Measurements from ENCODE around the gene AMZ1.

AMZ1 gene

DNA sequence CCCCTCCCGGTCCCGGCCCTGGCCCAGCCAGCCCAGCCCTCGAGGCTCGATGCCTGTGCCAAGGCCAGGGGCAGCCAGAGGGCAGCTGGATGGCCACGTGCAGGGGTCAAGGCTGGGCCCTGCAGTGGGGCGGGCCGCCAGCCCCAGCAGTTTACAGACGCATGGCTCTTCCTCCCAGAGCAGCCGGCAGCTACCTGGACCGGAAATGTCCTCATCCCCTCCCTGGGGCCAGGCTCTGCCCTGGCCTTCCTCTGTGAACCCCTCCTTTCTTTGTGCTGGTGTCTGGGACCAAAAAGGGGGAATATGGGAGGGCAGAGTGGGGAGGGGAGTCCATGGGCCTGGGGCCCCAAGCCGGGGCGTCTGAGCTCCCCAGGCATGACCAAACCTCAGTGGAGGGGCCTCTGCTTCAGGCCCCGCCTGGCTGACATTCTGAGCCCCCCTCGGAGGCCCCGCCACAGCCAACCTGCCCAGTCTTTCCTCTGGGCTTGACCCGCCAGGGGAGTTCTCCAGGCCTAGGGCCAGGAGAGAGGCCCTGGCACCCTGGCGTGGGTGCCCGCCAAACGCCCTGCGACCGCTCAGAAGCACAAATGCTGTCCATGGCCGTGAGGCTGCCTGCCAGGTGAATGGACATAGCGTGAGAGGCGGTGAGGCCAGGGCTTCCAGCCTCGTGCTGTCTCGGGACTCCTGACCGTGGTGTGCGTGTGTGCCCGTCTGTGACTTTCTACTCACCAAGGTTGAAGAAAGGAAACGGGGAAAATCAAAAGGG is 24.7 kb upstream of the AMZ1 start:
- FAIRE-seq (no peak), DNase-seq (ENCODE audit: insufficient read length, low spot score) (no peak)
- TF ChIP-seq, protein P1, sequence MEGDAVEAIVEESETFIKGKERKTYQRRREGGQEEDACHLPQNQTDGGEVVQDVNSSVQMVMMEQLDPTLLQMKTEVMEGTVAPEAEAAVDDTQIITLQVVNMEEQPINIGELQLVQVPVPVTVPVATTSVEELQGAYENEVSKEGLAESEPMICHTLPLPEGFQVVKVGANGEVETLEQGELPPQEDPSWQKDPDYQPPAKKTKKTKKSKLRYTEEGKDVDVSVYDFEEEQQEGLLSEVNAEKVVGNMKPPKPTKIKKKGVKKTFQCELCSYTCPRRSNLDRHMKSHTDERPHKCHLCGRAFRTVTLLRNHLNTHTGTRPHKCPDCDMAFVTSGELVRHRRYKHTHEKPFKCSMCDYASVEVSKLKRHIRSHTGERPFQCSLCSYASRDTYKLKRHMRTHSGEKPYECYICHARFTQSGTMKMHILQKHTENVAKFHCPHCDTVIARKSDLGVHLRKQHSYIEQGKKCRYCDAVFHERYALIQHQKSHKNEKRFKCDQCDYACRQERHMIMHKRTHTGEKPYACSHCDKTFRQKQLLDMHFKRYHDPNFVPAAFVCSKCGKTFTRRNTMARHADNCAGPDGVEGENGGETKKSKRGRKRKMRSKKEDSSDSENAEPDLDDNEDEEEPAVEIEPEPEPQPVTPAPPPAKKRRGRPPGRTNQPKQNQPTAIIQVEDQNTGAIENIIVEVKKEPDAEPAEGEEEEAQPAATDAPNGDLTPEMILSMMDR (IDR thresholded peaks at IDR 0.05; ENCODE audit: insufficient read depth, missing control alignments) = no peak

GRCh38 chr7:2663960-2664359 is 24.0 kb upstream of the AMZ1 start:
- TF ChIP-seq, protein P1 (IDR thresholded peaks at IDR 0.05; ENCODE audit: insufficient read depth, missing control alignments) = no peak
- DNase-seq (ENCODE audit: insufficient read length, low spot score) = no peak
- FAIRE-seq = no peak

GRCh38 chr7:2665359-2665791 is 22.6 kb upstream of the AMZ1 start:
- TF ChIP-seq, protein P1 (IDR thresholded peaks at IDR 0.05; ENCODE audit: insufficient read depth, missing control alignments) = no peak
- no peak for DNase-seq (ENCODE audit: insufficient read length, low spot score)
- no peak for FAIRE-seq

DNA sequence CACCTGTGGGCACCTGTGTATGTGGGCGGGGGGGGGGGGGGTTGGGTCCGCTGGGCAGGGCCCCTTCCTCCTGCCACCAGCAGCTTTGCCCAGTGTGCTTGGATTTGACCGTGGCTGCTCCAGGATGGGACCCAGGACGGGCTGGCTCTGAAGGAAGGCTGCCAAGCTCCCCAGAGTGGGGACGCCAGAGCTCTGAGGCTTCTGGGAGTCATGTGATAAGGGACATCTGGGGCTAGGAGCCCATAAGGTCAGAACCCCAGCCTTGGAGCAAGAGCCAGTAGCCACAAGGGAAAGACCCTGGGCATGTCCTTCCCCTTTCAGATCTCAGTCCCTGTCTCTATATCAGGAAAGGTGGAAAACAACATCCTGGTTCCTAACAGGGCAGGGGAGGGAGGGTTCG is 21.8 kb upstream of the AMZ1 start:
- TF ChIP-seq, protein P1 (IDR thresholded peaks at IDR 0.05; ENCODE audit: insufficient read depth, missing control alignments) = no peak
- DNase-seq (ENCODE audit: insufficient read length, low spot score) (no peak), FAIRE-seq (no peak)

- no peak for FAIRE-seq
- DNase-seq (ENCODE audit: insufficient read length, low spot score) = no peak
- TF ChIP-seq, protein P1 (IDR thresholded peaks at IDR 0.05; ENCODE audit: insufficient read depth, missing control alignments) = no peak
Observed at GRCh38 chr7:2666588-2667250, 21.3 kb upstream of the AMZ1 start.

DNA sequence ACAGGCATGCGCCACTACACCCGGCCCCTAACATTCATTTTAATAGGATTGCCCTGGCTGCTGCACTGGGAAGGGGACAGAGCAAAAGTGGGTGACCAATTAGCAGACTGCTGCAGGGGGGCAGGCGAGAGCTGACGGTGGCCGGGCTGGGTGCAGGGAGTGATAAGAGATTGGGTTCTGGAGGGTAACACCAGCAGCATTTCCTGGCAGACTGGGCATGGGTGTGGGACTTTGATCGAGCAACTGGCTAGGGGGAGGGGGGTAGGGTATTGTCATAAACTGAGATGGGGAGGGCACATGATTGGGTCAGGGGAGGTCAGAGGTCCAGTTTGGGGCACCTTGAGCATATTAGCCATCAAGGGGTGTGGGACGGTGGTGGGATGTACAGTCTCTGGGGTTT is 20.2 kb upstream of the AMZ1 start:
- FAIRE-seq = no peak
- TF ChIP-seq, protein P1 (IDR thresholded peaks at IDR 0.05; ENCODE audit: insufficient read depth, missing control alignments) = no peak
- DNase-seq (ENCODE audit: insufficient read length, low spot score) = no peak

- no peak for DNase-seq (ENCODE audit: insufficient read length, low spot score)
- TF ChIP-seq, protein P1 (IDR thresholded peaks at IDR 0.05; ENCODE audit: insufficient read depth, missing control alignments) = no peak
- FAIRE-seq = no peak
Observed at GRCh38 chr7:2668401-2668800, 19.6 kb upstream of the AMZ1 start.

All from D721Med (cell line).